NCI-H146 (cell line): Measurements from ENCODE around the gene MRPS16.
"Not testable (repeated sequence)": the region's sequence is repeated elsewhere in the genome, so short reads cannot be mapped to it uniquely, and the experiment has no call there.

Source experiments
- DNase-seq: peaks from one replicate; lab custom pipeline; 2025; lab: John Stamatoyannopoulos, UW

The MRPS16 gene

DNA sequence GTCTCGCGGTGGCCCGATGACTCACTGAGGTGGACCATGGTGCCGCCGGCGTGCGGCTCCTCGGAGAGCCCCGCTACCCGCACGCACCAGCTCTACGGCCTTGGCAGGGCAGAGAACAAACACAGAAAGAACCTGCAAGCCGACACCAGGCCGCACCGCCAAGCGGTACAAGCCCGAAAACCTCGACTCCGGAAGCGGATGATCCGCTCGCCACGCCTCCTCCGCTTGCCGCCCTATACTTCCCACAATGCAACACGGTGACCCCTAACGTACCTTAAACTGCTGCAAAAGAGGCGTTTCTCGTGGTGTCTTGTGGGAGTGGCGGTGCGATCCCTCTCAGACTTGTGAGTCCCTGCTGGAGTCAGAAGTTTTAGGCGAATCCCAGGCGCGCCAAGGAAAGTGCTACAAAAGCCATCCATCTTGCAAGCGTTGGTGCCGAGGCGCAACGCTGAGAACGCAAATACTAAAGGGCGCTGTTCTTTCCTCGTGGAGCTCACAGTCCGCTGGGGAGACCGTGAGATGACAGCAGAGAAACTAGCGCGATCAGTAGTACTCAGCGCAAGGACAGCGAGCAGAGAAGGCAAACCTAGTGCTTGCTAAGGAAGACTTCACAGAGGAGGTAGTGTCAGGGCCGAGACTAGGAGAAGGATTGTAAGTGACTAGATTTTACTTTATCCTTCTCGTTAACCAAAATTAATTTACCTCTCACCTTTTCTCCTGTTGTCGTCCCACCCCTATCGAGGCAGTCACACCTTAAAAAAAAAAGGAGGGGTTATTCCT, at the start of gene MRPS16:
MRPS16 (minus strand) TSS at position 200 of the 780 bp plus-strand sequence; CDS start at position 38, 162 bp downstream.
- peak; percentile 97 for DNase-seq

DNA sequence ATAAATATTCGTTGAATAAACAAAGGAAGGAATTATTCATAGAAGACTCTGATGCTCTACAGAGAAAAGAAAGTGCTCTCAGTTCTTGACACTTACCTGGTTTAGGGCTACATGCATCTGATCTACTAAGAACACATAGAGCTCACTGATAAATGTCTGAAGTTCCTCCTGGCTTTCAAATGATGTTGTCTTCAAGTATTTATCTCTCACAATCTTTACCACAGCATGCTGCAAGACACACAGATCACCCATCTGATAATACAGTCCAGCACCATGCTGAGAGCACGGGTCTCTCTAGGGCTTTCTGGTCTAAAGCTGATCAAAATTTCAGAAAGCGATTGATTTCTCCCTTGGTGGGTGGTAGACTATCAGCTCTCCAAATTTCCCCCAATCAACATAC, 44.5 kb upstream of the MRPS16 start:
- no peak for DNase-seq

DNA sequence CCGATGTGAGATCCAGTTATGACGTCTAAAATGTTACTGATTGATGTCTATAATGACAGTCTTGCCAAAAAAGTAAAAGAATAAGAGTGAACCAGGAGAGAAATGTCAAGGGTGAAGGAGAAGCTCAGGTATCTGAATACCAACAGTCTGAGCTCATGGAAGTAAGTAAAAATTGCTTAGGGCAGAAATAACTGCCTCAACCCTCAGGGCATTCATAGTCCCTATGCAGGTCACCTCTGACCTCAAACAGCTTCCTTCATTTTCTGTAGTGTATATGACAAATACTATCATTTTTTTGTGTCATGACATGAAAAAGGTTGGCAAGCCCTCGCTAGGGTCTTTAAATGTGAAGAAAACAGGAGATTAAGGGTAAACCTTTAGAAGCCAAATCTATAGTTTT, 41.0 kb upstream of the MRPS16 start:
- no peak for DNase-seq

DNA sequence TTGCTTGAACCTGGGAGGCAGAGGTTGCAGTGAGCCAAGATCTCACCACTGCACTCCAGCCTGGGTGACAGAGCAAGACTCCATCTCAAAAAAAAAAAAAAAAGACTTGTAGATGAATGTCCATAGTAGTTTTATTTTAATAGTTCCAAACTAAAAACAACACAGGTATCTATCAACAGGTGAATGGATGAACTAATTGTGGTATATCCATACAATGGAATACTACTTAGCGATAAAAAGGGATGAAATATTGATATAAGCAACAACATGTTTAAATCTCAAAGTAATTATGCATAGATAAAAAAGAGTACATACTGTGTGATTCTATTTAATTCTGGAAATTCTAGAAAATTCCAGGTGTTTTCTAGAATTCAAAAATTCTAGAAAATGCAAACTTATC, 37.5 kb upstream of the MRPS16 start:
- DNase-seq = no peak

DNA sequence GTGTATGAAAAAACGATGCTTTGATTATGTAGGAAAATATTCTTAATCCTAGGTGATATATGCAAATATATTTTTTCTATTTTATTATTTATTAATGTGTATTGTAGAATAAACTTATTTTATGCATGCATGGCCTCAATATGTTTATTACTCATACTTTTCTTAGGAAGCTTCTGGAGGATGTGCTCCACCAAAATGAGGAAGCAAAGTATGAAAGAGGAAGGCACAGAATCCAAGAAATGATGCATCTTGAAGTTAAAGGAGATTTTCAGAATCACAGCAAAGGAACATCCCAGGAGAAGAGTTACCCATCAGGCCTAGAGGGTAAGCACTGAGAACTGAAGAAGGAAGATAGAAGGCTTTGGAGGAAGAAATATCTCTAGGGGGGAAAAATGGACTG, 35.0 kb upstream of the MRPS16 start:
- DNase-seq = no peak

DNA sequence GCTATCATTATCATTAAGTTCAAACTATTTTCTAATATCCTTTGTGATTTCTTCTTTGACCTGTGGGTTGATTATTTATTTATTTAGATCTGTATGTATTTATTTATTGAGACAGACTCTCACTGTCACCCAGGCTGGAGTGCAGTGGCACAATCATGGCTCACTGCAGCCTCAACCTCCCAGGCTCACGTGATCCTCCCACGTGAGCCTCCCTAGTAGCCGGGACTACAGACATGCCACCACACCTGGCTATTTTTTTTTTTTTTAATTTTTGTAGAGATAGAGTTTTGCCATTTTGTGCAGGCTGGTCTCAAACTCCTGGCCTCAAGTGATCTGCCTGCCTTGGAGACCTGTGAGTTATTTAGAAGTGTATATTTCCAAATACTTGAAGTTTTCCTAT, 28.7 kb upstream of the MRPS16 start:
- no peak for DNase-seq

DNA sequence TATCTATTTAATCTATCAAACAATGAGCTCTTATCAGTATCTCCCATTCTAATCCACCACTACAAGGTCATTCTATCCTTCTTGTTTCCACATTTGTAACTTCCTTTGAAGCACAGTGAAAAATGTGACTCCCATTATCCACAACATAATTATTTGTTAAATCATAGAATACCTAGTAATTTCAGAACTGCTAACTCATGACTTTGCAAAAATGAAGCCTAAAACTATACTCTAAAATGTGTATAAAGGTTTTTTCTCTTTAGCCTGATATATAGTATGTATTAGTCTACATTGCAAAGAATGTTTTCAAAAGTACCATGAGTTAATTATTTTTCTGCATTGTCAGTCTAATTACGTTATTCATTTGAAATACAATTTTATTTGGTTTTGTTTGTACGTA, 12.0 kb upstream of the MRPS16 start:
- DNase-seq = no peak

DNA sequence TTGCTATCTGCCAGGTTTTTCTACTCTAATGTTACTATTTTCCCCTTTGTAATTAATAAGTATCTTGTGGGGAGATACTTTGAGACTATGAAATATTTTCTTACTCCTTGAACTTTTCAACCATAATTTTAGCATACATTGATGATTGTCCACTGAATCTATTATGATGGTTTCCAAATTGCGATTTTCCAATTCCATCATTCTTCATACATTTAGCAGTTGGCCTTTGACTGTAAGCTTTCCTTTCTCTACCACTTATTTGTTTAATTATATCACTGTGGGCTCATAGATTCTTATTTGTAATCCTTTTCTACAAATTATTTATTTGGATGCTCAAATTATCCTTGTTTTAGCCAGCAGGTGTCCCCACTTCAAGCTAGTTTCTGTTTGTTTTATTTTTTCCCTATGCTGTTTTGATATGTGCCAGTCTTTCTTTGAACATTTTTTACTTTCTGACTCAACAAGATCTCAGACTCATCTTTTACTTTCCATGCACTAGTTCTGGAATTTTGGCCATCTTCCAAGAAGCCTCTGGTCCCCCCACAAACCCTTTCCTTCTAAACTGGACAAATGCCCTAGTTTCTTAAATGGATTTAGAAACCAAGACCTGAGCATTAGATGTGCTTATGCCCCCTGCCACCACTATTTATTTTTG, 11.4 kb upstream of the MRPS16 start:
- DNase-seq = no peak

DNA sequence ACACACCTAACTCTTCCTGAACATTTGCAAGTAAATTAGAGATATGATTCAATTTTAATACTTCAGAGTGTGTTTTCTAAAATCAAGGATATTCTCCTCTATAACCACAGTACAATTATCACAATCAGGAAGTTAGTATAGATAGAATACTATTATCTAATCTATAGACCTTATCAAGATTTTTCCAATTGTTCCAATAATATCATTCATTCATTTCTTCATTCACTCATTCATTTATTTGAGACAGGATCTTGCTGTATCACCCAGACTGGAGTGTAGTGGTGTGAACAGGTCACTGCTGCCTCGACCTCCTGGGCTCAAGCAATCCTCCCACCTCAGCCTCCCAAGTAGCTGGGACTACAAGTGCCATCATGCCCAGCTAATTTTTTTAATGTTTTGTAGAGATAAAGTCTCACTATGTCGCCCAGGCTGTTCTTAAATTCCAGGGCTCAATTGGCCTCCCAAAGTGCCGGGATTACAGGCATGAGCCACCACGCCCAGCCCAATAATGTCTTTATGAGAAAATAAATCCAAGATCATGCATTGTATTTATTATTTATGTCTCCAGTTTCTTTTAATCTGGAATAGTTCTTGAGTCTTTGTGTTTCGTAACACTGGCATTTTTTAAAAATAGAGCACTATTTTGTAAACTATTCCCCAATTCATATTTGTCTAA, 10.6 kb upstream of the MRPS16 start:
- no peak for DNase-seq

DNA sequence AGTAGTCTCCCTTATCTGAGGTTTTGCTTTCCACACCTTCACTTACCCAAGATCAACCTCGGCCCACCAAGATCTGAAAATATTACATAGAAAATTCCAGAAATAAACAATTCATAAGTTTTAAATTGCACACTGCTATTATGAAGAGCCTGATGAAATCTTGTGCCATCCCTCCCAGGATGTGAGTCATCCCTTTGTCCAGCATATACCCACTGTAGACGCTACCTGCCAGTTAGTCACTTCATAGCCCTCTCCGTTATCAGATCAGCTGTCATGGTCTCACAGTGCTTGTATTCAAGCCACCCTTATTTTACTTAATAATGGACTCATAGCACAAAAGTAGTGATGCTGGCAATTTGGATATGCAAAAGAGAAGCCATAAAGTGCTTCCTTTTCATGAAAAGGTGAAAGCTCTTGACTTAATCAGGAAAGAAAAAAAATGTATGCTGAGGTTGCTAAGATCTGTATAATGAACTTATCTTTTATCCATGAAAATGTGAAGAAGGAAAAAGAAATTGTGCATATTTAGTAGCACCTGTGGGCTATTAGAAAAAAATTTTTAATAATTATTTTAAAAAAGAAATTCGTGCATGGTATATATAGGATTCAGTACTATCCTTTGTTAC, 9.8 kb upstream of the MRPS16 start:
- DNase-seq = no peak

DNA sequence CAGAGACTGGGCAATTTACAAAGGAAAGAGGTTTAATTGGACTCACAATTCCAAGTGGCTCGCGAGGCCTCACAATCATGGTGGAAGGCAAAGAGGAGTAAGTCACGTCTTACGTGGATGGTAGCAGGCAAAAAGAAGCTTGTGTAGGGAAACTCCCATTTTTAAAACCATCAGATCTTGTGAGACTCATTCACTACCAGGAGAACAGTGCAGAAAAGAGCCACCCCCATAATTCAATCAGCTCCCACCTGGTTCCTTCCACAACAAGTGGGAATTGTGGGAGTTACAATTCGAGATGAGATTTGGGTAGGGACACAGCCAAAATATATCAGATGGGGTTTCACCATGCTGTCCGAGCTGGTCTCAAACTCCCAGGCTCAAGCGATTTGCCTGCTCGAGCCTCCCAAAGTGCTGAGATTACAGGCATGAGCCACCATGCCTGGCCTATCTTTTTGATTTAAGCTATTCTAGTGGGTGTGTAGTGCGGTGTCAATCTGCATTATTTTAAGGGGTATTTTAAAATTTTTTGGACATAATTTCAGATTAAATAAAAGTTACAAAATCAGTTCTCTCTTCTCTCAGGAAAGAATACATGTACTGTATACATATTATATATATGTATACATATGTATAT, 9.0 kb upstream of the MRPS16 start:
- DNase-seq = no peak

DNA sequence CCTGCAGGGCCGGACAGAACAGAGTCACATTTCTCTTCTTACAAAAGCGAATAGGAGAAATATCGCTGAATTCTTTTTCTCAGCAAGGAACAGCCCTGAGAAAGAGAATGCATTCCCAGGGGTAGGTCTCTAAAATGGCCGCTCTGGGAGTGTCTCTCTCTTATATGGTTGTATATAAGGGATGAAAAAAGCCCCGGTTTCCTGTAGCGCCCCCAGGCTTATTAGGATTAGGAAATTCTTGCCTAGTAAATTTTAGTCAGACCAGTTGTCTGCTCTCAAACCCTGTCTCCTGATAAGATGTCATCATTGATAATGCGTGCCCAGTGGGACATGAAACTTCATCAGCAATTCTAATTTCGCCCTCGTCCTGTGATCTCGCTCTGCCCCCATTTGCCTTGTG, 6.2 kb upstream of the MRPS16 start:
- DNase-seq = not testable (repeated sequence)

DNA sequence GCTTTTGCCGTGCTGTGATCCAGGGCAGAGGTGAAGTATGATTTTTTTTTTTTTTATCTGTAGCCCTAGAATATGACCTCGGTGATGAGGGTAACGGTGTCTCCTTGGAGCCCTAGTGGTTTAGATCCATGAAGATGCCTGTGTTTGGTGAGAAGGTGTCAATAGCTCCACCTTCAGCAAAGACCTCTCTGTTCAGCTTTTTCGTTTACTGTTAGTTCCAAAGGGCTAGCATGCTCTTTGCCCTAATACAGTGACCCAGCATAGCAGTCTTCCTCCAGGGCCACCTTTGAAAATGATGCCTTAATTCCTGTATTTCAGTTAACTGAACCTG, 746 bp upstream of the MRPS16 start:
- peak; percentile 31 for DNase-seq

DNA sequence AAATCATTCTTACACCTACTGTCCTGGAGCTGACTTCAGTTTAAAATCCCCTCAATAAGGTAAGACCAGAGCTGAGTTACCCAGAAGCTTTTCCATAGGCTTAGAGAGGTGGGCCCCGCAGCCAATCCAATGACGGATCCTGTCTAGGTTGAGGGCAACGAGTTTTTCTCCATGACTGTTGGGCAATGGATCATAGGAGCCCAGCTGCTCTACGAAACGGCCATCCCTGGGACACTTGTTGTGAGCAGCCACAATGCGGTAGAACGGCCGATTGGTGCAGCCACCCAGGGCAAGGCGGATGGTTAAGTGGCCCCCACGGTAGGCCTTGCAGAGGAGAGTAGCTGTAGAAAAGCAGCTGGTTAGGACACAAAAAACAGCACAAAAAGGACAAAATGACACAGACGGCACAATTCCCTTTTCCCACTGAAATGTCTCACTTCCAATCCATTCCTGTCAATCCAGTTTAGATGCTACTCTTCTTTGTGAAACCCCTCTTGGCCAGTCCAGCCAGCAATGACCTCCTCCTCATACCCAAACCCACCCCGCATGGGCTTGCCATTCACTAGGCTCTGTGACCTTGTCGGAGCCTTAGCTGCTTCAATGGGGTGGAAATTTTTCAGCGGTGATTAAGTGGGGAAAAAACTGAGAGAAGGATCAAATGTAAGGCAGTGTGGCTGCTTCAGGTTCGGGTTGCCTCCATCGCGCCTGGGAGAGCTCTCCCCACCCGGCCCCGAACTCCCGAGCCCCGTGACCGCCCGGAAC, 580 bp downstream of the MRPS16 start:
- DNase-seq = peak; percentile 43

DNA sequence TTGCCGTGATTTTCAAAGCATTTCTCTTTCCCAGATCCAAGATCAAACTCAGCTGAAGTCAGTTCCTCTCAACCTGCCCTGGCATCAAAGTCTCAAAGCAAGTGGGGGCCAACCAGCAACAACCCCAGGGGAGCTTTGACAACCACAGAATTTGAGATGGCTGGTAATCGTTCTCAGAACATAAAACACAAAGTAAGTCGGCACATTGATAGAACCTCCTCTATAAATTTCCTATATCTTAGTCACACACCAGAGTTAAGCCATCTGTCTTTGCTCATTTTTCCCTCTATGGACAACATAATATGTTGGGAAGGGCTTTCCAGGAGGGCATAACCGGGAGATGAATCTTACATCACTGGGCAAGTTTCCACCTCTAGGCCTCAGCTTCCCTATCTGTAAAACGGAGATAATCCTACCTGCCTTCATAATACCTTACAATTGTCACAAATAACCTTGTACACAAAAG, 4.2 kb downstream of the MRPS16 start:
- no peak for DNase-seq

DNA sequence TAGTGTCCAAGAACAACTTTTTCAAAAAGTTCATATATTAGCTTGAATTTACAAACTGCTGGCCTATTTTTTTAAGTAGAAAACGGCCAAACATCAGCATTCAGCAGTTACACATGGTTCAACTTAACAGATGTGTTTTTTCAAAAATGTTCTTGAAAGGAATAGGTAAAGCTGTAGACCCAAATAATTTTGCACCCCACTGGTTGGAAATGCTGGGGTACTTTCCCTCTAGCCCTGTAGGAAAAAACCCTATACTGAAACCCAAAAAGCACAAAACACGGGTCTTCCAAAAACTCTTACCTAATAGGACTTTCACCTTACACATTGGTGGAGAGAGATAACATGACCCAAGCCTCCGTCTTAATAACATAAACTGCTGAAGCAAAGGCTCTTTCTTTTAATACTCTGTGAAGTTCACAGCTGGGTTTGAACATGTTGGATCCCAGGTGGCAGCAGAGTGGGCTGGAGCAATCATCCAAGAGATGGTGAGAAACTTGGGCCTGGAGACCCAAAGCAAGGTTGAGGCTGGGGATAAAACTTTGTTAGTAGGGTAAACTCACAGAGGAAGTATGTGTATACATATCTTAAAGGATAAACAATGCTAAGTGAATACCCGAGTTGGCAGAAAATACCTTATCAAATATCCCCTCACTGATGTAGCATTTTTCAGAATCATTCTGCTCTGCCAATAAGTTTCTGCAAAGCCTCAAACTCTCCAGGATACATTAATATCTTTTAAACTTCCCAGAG, 4.8 kb downstream of the MRPS16 start:
- DNase-seq = no peak

DNA sequence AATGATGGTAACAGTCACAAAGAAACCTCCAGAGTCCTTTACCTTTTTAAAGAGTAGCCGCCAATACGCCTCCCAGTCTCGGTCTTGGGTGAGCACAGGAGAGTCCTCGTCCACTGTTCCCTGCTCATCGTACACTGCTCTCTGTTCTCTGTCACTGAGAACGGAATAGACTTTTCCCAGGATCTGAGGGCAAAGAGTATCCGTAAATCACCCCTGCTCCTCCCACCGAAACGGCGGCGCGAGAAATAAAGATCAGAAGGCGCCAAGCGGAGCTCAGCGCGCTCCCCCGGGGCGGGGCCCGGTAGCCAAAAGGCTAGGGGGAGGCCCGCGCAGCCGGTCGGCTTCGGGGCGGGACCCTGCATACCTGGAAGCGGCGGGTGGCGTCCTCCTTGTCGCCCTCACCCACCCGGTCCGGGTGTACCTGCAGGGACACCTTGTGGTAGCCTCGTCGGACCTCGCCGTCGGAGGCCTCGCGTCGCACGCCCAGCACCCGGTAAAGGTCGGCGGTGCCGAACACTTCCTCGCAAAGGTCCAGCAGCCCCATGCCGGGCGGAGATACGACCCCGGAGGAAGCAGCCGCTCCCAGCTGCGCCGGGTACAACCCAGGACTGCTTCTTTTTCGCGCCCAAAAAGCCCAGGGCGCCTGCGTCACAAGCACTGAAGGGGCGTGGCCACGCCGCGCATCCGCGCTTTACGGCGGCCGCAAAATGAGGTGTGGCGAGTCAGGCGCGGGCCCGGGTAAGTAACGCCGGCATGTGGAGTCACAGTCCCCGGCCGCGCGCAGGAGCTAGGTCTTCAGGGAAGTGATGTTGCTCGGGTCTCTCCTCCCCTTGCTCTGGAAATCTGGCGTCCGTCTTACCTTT, 5.6 kb downstream of the MRPS16 start, which contains the start of gene DNAJC9:
DNAJC9 (minus strand) TSS at position 610 of the 863 bp plus-strand sequence; CDS start at position 544, 66 bp downstream.
- peak; percentile 95 for DNase-seq

DNA sequence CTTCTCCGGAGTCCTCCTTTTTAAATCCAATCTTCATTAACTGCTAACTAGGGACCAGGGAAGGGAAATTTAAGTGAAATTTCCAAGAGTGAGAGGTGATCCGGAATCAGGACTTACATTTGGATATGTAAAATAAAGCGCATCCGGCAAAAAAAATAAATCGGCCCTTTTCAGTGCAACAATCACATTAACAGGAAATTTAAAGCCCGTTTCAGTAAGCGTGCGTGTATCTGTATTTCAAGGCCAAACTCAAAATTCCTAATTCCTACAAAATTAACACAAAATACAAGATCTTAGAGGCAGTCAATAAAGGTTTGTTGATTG, 6.2 kb downstream of the MRPS16 start:
- peak; percentile 24 for DNase-seq

DNA sequence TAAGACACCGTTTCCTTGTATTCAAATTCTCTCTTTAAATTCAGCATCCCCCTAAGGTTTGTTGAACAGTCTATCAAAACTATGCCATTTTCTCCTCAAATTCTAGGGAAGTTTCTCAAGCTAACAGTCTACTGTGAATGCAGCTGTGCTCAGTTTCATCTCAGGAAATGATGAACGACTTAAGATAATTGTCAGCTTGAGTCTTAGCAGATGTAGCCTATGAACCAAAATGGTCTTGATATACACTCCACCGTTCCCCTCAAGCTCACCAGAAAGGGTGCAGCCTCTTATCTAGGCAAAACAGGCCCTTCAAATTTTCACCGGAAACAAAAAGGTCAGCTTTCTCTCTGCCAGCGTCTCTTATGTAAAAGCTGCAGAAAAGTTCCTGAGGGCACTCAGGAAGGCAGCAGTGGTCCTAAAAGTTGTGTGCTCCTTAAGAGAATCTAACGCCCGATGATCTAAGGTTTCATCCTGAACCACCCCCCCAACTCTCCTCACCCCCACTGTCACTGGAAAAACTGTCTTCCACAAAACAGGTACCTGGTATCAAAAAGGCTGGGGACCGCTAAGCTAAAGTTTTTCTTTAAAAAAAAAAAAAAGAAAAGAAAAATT, 7.5 kb downstream of the MRPS16 start:
- no peak for DNase-seq
